ENCODE data around the gene BTBD18. TPM values are rescaled to one million over a fixed set of nuclear protein-coding genes. Genes with fewer than 3 reads are reported as not detected.

BTBD18 gene
- total and polyA plus RNA-seq, 2 of the 13 experiments (the other 11 are each of a cell fraction or from before 2014, with no cell fraction given), result not detected

GRCh38 chr11:57741132-57742086, 10.2 kb downstream of the BTBD18 start, which contains the start of gene SELENOH (continued):
- TF ChIP-seq, protein P1, sequence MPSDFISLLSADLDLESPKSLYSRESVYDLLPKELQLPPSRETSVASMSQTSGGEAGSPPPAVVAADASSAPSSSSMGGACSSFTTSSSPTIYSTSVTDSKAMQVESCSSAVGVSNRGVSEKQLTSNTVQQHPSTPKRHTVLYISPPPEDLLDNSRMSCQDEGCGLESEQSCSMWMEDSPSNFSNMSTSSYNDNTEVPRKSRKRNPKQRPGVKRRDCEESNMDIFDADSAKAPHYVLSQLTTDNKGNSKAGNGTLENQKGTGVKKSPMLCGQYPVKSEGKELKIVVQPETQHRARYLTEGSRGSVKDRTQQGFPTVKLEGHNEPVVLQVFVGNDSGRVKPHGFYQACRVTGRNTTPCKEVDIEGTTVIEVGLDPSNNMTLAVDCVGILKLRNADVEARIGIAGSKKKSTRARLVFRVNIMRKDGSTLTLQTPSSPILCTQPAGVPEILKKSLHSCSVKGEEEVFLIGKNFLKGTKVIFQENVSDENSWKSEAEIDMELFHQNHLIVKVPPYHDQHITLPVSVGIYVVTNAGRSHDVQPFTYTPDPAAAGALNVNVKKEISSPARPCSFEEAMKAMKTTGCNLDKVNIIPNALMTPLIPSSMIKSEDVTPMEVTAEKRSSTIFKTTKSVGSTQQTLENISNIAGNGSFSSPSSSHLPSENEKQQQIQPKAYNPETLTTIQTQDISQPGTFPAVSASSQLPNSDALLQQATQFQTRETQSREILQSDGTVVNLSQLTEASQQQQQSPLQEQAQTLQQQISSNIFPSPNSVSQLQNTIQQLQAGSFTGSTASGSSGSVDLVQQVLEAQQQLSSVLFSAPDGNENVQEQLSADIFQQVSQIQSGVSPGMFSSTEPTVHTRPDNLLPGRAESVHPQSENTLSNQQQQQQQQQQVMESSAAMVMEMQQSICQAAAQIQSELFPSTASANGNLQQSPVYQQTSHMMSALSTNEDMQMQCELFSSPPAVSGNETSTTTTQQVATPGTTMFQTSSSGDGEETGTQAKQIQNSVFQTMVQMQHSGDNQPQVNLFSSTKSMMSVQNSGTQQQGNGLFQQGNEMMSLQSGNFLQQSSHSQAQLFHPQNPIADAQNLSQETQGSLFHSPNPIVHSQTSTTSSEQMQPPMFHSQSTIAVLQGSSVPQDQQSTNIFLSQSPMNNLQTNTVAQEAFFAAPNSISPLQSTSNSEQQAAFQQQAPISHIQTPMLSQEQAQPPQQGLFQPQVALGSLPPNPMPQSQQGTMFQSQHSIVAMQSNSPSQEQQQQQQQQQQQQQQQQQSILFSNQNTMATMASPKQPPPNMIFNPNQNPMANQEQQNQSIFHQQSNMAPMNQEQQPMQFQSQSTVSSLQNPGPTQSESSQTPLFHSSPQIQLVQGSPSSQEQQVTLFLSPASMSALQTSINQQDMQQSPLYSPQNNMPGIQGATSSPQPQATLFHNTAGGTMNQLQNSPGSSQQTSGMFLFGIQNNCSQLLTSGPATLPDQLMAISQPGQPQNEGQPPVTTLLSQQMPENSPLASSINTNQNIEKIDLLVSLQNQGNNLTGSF (CRISPR knock-in tag; IDR thresholded peaks at IDR 0.05), result no peak
- TF ChIP-seq GATA4 (IDR thresholded peaks at IDR 0.05; ENCODE audit: borderline replicate concordance, low read depth) (peak; percentile 45; the same call in 1 of the 2 replicates), ZNF343 (CRISPR knock-in tag; IDR thresholded peaks at IDR 0.05) (no peak), REPIN1 (CRISPR knock-in tag; IDR thresholded peaks at IDR 0.05; ENCODE audit: borderline replicate concordance, low read depth) (peak; percentile 96), TRAFD1 (CRISPR knock-in tag; IDR thresholded peaks at IDR 0.05; ENCODE audit: borderline replicate concordance) (no peak), SOX6 (IDR thresholded peaks at IDR 0.05) (no peak), SOX6 (CRISPR knock-in tag; IDR thresholded peaks at IDR 0.05) (peak; percentile 72), POLR2G (IDR thresholded peaks at IDR 0.05; ENCODE audit: low read depth, low read length) (peak; percentile 86), ZNF891 (CRISPR knock-in tag; IDR thresholded peaks at IDR 0.05) (peak; percentile 71), POLR2A (IDR thresholded peaks at IDR 0.05; ENCODE audit: insufficient read depth in 1 of 2, low read depth in 2 of 2, low read length in 2 of 2) (peak; percentile 49 to 76), FOXK1 (CRISPR knock-in tag; IDR thresholded peaks at IDR 0.05; ENCODE audit: borderline replicate concordance, low read depth) (peak; percentile 58; the same call in 1 of the 2 replicates), REL (CRISPR knock-in tag; conservative IDR thresholded peaks at IDR 0.05) (no peak; the same call in 1 of the 2 replicates)
- TF ChIP-seq, protein P2, sequence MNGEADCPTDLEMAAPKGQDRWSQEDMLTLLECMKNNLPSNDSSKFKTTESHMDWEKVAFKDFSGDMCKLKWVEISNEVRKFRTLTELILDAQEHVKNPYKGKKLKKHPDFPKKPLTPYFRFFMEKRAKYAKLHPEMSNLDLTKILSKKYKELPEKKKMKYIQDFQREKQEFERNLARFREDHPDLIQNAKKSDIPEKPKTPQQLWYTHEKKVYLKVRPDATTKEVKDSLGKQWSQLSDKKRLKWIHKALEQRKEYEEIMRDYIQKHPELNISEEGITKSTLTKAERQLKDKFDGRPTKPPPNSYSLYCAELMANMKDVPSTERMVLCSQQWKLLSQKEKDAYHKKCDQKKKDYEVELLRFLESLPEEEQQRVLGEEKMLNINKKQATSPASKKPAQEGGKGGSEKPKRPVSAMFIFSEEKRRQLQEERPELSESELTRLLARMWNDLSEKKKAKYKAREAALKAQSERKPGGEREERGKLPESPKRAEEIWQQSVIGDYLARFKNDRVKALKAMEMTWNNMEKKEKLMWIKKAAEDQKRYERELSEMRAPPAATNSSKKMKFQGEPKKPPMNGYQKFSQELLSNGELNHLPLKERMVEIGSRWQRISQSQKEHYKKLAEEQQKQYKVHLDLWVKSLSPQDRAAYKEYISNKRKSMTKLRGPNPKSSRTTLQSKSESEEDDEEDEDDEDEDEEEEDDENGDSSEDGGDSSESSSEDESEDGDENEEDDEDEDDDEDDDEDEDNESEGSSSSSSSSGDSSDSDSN (CRISPR knock-in tag; IDR thresholded peaks at IDR 0.05), result peak; percentile 91
- TF ChIP-seq, protein P3, sequence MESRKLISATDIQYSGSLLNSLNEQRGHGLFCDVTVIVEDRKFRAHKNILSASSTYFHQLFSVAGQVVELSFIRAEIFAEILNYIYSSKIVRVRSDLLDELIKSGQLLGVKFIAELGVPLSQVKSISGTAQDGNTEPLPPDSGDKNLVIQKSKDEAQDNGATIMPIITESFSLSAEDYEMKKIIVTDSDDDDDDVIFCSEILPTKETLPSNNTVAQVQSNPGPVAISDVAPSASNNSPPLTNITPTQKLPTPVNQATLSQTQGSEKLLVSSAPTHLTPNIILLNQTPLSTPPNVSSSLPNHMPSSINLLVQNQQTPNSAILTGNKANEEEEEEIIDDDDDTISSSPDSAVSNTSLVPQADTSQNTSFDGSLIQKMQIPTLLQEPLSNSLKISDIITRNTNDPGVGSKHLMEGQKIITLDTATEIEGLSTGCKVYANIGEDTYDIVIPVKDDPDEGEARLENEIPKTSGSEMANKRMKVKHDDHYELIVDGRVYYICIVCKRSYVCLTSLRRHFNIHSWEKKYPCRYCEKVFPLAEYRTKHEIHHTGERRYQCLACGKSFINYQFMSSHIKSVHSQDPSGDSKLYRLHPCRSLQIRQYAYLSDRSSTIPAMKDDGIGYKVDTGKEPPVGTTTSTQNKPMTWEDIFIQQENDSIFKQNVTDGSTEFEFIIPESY (CRISPR knock-in tag; IDR thresholded peaks at IDR 0.05), result peak; percentile 95; the same call in 1 of the 2 replicates
- TF ChIP-seq, protein P4, sequence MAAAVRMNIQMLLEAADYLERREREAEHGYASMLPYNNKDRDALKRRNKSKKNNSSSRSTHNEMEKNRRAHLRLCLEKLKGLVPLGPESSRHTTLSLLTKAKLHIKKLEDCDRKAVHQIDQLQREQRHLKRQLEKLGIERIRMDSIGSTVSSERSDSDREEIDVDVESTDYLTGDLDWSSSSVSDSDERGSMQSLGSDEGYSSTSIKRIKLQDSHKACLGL (CRISPR knock-in tag; IDR thresholded peaks at IDR 0.05), result peak; percentile 62; the same call in 1 of the 2 replicates

Measured in HepG2 (cell line).